K562 (cell line): ENCODE data around the gene MACF1. TPM values are rescaled to one million over a fixed set of nuclear protein-coding genes. Genes with fewer than 3 reads are reported as not detected.

ENCODE experiments used
- ATAC-seq: fragments of 200-7000 bp; cut with Tn5 transposase; 3 replicates; pipeline ENCODE4 v1.9.1; 2020; ENCODE audit warnings: moderate library complexity
- BruUV-seq: library from RNA; stranded (reverse); fragments of 400-500 nt; replicated peaks from 2 replicates; lab custom pipeline; 2021; lab: Mats Ljungman, UMichigan
- CTCF ChIA-PET: fragments of 300-600 bp; formaldehyde crosslinking; extraction: SDS; loops from one replicate; lab custom pipeline; 2021; ENCODE audit warnings: low intra/inter-chr PET ratio; lab: Yijun Ruan, JAX
- POLR2A ChIA-PET: fragments of 300-600, 350-650 bp; sonication (Branson Sonifier 250); formaldehyde crosslinking; extraction: SDS; loops from one replicate; lab custom pipeline; 2021; ENCODE audit warnings: antibody characterized with exemption, inconsistent platforms; lab: Yijun Ruan, JAX
- DNase-seq, 4 experiments: peaks; one replicate each; pipeline versions ENCODE4 v3.0.0 to v3.0.0-alpha.2; 2011 to 2018; ENCODE audit warnings: low spot score in 3 of 4, mixed read lengths in 3 of 4; ENCODE audit errors: extremely low read depth in 1 of 4
- FAIRE-seq: peaks from 2 replicates; lab custom pipeline; 2011; peaks lifted over from hg19 to GRCh38; lab: Jason Lieb, UNC
- H2AFZ ChIP-seq: 2 replicates; pipeline ENCODE4 v1.6.0; 2011; ENCODE audit warnings: low read depth, low read length, control low read depth, inconsistent platforms
- H3K27ac ChIP-seq: fragments of 200-600 bp; 3 replicates; pipeline ENCODE4 v1.8.0; 2011; ENCODE audit warnings: low read depth, mild to moderate bottlenecking, control low read depth, inconsistent platforms, low read length, moderate library complexity, mixed read lengths; ENCODE audit errors: extremely low read depth
- H3K27me3 ChIP-seq, 2 experiments: fragments of 300-600 bp in 1 of 2; 2 replicates in 1 of 2; 3 replicates in 1 of 2; pipeline versions ENCODE4 v1.6.0 to v1.8.0; 2011; ENCODE audit warnings: inconsistent platforms in 2 of 2, low read length in 2 of 2, mild to moderate bottlenecking in 1 of 2, mixed read lengths in 1 of 2, moderate library complexity in 1 of 2; ENCODE audit not compliant: control insufficient read depth in 2 of 2, insufficient read depth in 2 of 2
- H3K36me3 ChIP-seq: fragments of 300-600 bp; 3 replicates; pipeline ENCODE4 v1.8.0; 2011; ENCODE audit warnings: mild to moderate bottlenecking, low read length, inconsistent platforms; ENCODE audit not compliant: control insufficient read depth, insufficient read depth
- H3K4me1 ChIP-seq, 2 experiments: fragments of 200-600 bp in 1 of 2; replicated peaks in 1 of 2; 2 replicates in 1 of 2; 3 replicates in 1 of 2; pipeline versions ENCODE4 v1.5.1 to v1.8.0; 2011; ENCODE audit warnings: inconsistent platforms in 2 of 2, low read length in 2 of 2, mild to moderate bottlenecking in 1 of 2, mixed read lengths in 1 of 2, moderate library complexity in 1 of 2; ENCODE audit not compliant: control insufficient read depth in 2 of 2, insufficient read depth in 2 of 2
- H3K4me2 ChIP-seq: 2 replicates; pipeline ENCODE4 v1.6.1; 2011; ENCODE audit warnings: low read length, control low read depth, inconsistent platforms, mixed read lengths; ENCODE audit not compliant: insufficient read depth
- H3K4me3 ChIP-seq: fragments of 200-600 bp; sonication (generic), shearing (Covaris generic); 2 replicates; pipeline ENCODE4 v1.5.1; 2016; ENCODE audit warnings: control low read depth, inconsistent platforms
- H3K79me2 ChIP-seq: fragments of 200-600 bp; 3 replicates; pipeline ENCODE4 v1.8.0; 2011; ENCODE audit warnings: low read length, inconsistent platforms; ENCODE audit not compliant: control insufficient read depth, insufficient read depth
- H3K9ac ChIP-seq, 2 experiments: 2 replicates each; pipeline versions ENCODE4 v1.6.0 to v1.6.1; 2011; ENCODE audit warnings: low read depth in 2 of 2, low read length in 2 of 2, control low read depth in 1 of 2, inconsistent platforms in 1 of 2, mild to moderate bottlenecking in 1 of 2, mixed read lengths in 1 of 2; ENCODE audit not compliant: insufficient read depth in 1 of 2
- H3K9me1 ChIP-seq: one replicate; pipeline ENCODE4 v1.6.0; 2011; ENCODE audit warnings: inconsistent platforms, mild to moderate bottlenecking, low read length, moderate library complexity; ENCODE audit not compliant: control insufficient read depth, insufficient read depth
- H3K9me3 ChIP-seq: replicated peaks from 2 replicates; pipeline ENCODE4 v1.5.1; 2011; ENCODE audit warnings: low read depth, low read length, inconsistent platforms; ENCODE audit not compliant: control insufficient read depth, insufficient read depth
- H4K20me1 ChIP-seq: replicated peaks from 2 replicates; pipeline ENCODE4 v1.6.1; 2011; ENCODE audit warnings: low read length, inconsistent platforms, mixed read lengths; ENCODE audit not compliant: control insufficient read depth, insufficient read depth
- BRF1 ChIP-seq: IDR thresholded peaks from 3 replicates; pipeline ENCODE4 v1.6.1; 2011; ENCODE audit warnings: borderline replicate concordance, mild to moderate bottlenecking; ENCODE audit not compliant: insufficient read length; ENCODE audit errors: extremely low read depth
- CBX8 ChIP-seq: fragments of 200-600 bp; sonication (generic); IDR thresholded peaks from 2 replicates; pipeline ENCODE4 v1.6.1; 2012; ENCODE audit warnings: borderline replicate concordance, mixed run types, low read depth, mild to moderate bottlenecking, moderate library complexity, mixed read lengths, low read length, control low read depth, inconsistent platforms; ENCODE audit not compliant: poor library complexity, severe bottlenecking; ENCODE audit errors: extremely low read depth
- JUNB ChIP-seq: fragments of 450-650 bp; formaldehyde crosslinking; conservative IDR thresholded peaks from 2 replicates; pipeline ENCODE4 v1.4.0; 2020; ENCODE audit warnings: mild to moderate bottlenecking
- JUND ChIP-seq, 2 experiments: IDR thresholded peaks; 2 replicates in 1 of 2; 3 replicates in 1 of 2; pipeline ENCODE4 v1.6.1; 2011; ENCODE audit warnings: borderline replicate concordance in 2 of 2, low read depth in 2 of 2, low read length in 2 of 2, improper control_type of control experiment in 1 of 2, missing biosample characterization in 1 of 2, missing genetic modification characterization in 1 of 2, missing genetic modification reagents in 1 of 2
- POU5F1 ChIP-seq: fragments of 150-350 bp; IDR thresholded peaks from 2 replicates; pipeline ENCODE4 v1.6.1; 2014; ENCODE audit warnings: borderline replicate concordance, low read length, low read depth, mild to moderate bottlenecking; ENCODE audit not compliant: partially characterized antibody
- RERE ChIP-seq: sonication (generic); formaldehyde crosslinking; IDR thresholded peaks from 2 replicates; pipeline ENCODE4 v1.8.0; 2023; ENCODE audit warnings: missing genetic modification reagents, mild to moderate bottlenecking, borderline replicate concordance
- ZNF253 ChIP-seq: fragments of 250-450 bp; sonication (Bioruptor Pico); conservative IDR thresholded peaks from 2 replicates; pipeline ENCODE4 v1.6.1; 2021; ENCODE audit warnings: mild to moderate bottlenecking
- ZNF511 ChIP-seq: sonication (generic); formaldehyde crosslinking; IDR thresholded peaks from 2 replicates; pipeline ENCODE4 v1.8.0; 2022; ENCODE audit warnings: mild to moderate bottlenecking, missing genetic modification reagents
- ZNF778 ChIP-seq: fragments of 450-650 bp; formaldehyde crosslinking; IDR thresholded peaks from 2 replicates; pipeline ENCODE4 v1.4.0; 2020; ENCODE audit warnings: mild to moderate bottlenecking, moderate library complexity
- WGBS: fragments of 100-300 bp; shearing (Covaris generic); methylation state at CpG from one replicate; pipeline ENCODE4 v1.1.6; 2016; ENCODE audit warnings: low coverage, mixed read lengths; ENCODE audit not compliant: insufficient coverage; ENCODE audit errors: missing lambda C conversion rate; 5-methylcytosine and 5-hydroxymethylcytosine counted together
- in situ Hi-C: fragments of 300-500 bp; cut with MboI; formaldehyde crosslinking; loops from 4 replicates; pipeline ENCODE4 v1.15.0; 2018; ENCODE audit warnings: inconsistent platforms, mixed read lengths
- intact Hi-C: fragments of 100-400 bp; cut with micrococcal nuclease; formaldehyde crosslinking; loops from 2 replicates; pipeline ENCODE4 v1.14.2; 2022
- polyA plus RNA-seq, 8 experiments: library from polyadenylated mRNA; depleted of rRNA in 4 of 8; stranded (reverse) in 5 of 8; unstranded in 3 of 8; fragments of >200 nt; fragmentation: Nextera tagmentation in 2 of 8; fragmentation: Illumina TruSeq in 1 of 8; extraction: Ambion mirVana in 2 of 8; extraction: Trizol in 1 of 8; gene quantifications; 2 replicates each; pipeline versions ENCODE4 v1.2.1 to v1.2.3, GENCODE V29; 2011 to 2014; ENCODE audit warnings: inconsistent platforms in 1 of 8, missing spikeins in 1 of 8
- total RNA-seq, 7 experiments: library from RNA; depleted of rRNA in 6 of 7; stranded (reverse); fragments of >200 nt in 6 of 7; fragmentation: Illumina TruSeq in 2 of 7; extraction: Trizol in 2 of 7; gene quantifications; 2 replicates each; pipeline versions ENCODE4 v1.2.1 to v1.2.3, GENCODE V29; 2011 to 2021; ENCODE audit warnings: low replicate concordance in 1 of 7

MACF1 gene
- total and polyA plus RNA-seq, 9 of the 15 experiments (the other 6 are each of a cell fraction or from before 2014, with no cell fraction given) = 13.2 to 232 (median 112) TPM

GRCh38 chr1:39405358-39405757 is 200.9 kb downstream of the MACF1 start:
- BruUV-seq = no TSS peak
- no peak overlapping the region for H3K4me2 ChIP-seq
- H3K27ac ChIP-seq = no peak overlapping the region
- TF ChIP-seq JUND (IDR thresholded peaks at IDR 0.05; ENCODE audit: borderline replicate concordance, low read depth, low read length) (no peak), JUND (tag; IDR thresholded peaks at IDR 0.05; ENCODE audit: borderline replicate concordance, low read depth, low read length) (no peak), ZNF511 (CRISPR knock-in tag) (no peak), ZNF253 (CRISPR knock-in tag) (no peak), RERE (CRISPR knock-in tag) (no peak), ZNF778 (CRISPR knock-in tag) (no peak), POU5F1 (no peak), JUNB (CRISPR knock-in tag) (no peak), CBX8 (no peak), BRF1 (no peak)

More at GRCh38 chr1:39405358-39405757, 200.9 kb downstream of the MACF1 start:
- ChIA-PET CTCF (no interaction called here), POLR2A (interaction anchor here (1.3 to 2.8 kb wide), 3 partner anchors 10 to 17 kb away, joined by 3 to 11 read pairs (median 6); no protein-coding TSS in a partner anchor)
- DNase-seq (no peak), FAIRE-seq (no peak), ATAC-seq (no peak)
- no peaks in the 10 kb centered on the region for H3K9me3 ChIP-seq
- H4K20me1 ChIP-seq = no peaks in the 10 kb centered on the region; the same call in 1 of the 2 replicates
- intact Hi-C loops (loop anchor here (10.0 kb wide), 1 partner anchor 211 kb away; no protein-coding TSS in a partner anchor), in situ Hi-C loops (no loop called here)
- peaks cover 15 to 26% of the 10 kb centered on the region in 2 experiments; a peak in 4 of 5 replicates for H3K4me1 ChIP-seq
- no peaks in the 10 kb centered on the region for H3K27me3 ChIP-seq
- peaks cover 2% of the 10 kb centered on the region; the same call in 1 of the 3 replicates for H3K36me3 ChIP-seq
- H2AFZ ChIP-seq = no peak overlapping the region
- H3K79me2 ChIP-seq = peaks cover 23% of the 10 kb centered on the region
- H3K9ac ChIP-seq = no peak overlapping the region
- H3K9me1 ChIP-seq = no peaks in the 10 kb centered on the region
- H3K4me3 ChIP-seq = no peak overlapping the region
- WGBS = 60% methylated on average over 2 of the region's 2 CpGs
